CD1c-positive myeloid dendritic cell (primary cell): ENCODE results near the gene GAL3ST1.

Experiments
- DNase-seq: peaks from one replicate; pipeline ENCODE4 v3.0.0-alpha.2; 2016; ENCODE audit errors: extremely low spot score

The GAL3ST1 gene

GRCh38 chr22:30531651-30532608 is 42.5 kb downstream of the GAL3ST1 start:
- no peak for DNase-seq

GRCh38 chr22:30526656-30527055 is 47.8 kb downstream of the GAL3ST1 start:
- no peak for DNase-seq

GRCh38 chr22:30523646-30524489 is 50.6 kb downstream of the GAL3ST1 start:
- no peak for DNase-seq

- DNase-seq = no peak
These were observed 52.9 kb downstream of the GAL3ST1 start for GRCh38 chr22:30521368-30522156.

- DNase-seq = no peak
These were observed 54.5 kb downstream of the GAL3ST1 start for GRCh38 chr22:30519842-30520425.

GRCh38 chr22:30516731-30517130 is 57.7 kb downstream of the GAL3ST1 start:
- no peak for DNase-seq

GRCh38 chr22:30516273-30516672 is 58.2 kb downstream of the GAL3ST1 start:
- no peak for DNase-seq

GRCh38 chr22:30514252-30514651 is 60.2 kb downstream of the GAL3ST1 start:
- no peak for DNase-seq

GRCh38 chr22:30513462-30513861 is 61.0 kb downstream of the GAL3ST1 start:
- DNase-seq = no peak

- DNase-seq = no peak
These were observed 62.6 kb downstream of the GAL3ST1 start for GRCh38 chr22:30511911-30512310.

- DNase-seq = no peak
These were observed 63.4 kb downstream of the GAL3ST1 start for GRCh38 chr22:30511109-30511508.

- no peak for DNase-seq
These were observed 66.2 kb downstream of the GAL3ST1 start for GRCh38 chr22:30508216-30508615.

GRCh38 chr22:30507670-30508069 is 66.8 kb downstream of the GAL3ST1 start:
- DNase-seq = no peak

GRCh38 chr22:30506507-30506968 is 67.9 kb downstream of the GAL3ST1 start:
- no peak for DNase-seq
